NOMO-1 treated with dmso at 0.1 percent for 144 hours (cell line): ENCODE measurements around the gene SSBP3.

Experiments used
- DNase-seq: peaks from one replicate; lab custom pipeline; 2025; ENCODE audit not compliant: unreplicated experiment; lab: John Stamatoyannopoulos, UW

The SSBP3 gene

DNA sequence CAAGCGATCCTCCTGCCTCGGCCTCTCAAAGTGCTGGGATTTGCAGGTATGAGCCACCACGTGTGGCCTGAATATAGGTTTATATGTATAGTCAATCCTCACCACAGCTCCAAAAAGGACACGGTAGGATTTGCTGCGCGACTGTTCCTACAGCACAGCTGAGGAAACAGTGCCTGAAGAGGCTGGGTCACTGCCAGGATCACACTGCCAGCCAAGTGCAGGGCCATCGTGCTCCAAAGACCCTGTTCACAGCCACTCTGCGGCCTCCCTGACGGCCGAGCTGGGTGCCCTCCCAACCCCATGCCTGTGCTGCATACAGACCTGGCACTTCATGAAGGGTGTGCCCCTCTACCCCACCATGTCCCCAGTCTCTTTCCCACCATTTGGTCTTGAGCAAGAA is 134.9 kb downstream of the SSBP3 start:
- no peak for DNase-seq

DNA sequence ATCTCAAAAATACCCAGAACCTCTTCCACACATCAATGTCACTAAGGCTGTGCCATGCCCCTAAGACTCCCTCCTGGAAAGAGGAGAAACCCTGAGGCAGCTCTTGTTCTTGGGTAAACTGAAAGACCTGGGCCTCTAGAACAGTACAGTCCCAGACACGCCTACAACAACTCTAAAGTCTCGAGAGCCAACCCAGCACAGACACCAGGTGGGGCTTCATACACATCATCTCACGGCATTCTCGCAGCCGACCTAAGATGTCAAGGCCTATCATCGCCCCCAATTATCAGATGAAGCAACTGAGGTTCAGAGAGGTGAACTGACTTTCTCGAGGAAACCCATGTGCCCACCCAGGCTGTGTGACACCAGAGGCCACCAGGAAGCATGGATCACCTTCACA is 135.7 kb downstream of the SSBP3 start:
- DNase-seq: no peak

DNA sequence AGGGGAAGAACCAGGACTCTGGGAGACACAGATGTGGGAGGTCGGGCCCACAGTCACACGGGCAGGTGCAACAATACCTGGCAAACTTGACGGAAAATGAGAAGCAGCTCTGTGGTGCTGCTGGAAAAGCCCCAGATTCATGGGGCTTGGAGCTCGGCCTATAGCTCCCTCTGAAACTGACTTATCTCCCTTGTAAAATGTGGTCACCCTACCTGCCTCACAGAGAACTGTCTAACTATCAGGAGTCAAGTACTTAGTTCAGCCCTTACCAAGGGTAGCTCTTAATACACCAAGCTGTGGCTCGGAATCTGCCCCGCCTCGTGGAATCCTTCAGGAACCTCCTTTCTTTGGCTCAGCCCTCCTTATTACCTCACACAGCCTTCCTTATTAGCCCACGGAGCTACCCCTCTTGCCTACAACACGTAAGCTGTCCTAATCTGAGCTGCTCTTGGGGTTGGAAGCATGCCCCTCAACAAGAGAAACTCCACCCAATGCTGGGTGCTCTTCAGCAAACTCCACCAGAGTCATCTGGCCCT is 137.4 kb downstream of the SSBP3 start:
- no peak for DNase-seq

DNA sequence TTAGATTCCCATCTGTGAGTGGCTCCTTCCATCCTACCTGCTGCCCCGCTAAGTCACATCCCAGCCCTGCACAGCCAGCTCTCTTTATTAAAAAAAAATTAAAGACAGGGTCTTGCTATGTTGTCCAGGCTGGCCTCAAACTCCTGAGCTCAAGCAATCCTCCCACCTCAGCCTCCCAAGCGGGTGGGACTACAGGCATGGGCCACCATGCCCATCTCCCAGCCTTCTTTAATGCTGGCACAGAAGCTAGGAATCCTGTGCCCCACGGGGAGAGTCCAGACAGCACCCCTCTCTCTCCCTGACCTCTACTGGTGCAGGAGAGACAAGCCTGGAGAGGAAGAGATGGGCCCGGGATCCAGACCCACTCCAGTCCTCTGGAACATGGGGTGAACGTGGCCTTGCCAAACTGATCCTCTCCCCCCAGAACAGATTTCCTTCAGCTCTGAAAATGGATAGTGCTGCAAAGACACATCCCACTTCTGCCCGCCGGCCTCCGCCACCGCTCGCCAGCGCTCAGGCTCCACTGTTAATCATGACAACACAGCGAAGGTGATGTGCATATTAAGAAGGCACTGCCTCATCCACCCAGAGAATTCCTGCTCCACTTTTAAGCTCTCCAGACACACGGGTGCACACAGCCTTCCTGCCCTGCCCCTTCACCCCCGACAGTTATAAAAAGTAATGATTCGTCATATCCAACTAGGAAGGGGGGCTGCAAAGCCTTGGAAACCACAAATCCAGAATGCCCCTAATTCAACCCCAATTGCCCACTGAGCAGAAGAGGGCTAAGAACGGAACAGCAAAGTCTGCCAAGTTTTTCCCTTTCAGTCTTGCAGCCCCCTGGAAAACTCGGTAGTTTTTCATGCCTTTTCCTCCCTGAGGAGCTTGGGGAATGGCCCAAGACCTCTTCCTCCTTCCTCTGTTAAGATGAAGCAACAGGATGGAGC is 138.1 kb downstream of the SSBP3 start:
- DNase-seq: no peak

DNA sequence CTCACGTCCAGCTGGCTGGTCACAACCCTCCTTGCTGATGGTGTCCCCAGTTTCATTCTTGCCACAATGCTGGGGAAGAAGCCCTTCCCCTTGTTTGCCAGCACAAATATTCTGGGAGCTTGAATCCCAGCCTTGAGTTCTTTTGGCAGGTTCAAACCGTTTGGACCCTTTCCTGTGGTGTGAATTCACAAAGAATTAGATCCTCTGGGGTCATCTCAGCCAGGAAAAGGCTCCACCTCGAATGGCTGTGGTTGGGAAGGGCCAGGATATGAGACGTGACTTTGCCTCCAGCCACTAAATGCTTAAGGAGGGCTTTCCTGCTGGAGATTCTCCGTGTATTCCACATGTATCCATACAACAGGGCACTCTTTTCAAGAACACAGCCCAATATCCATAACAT is 139.3 kb downstream of the SSBP3 start:
- DNase-seq: no peak

DNA sequence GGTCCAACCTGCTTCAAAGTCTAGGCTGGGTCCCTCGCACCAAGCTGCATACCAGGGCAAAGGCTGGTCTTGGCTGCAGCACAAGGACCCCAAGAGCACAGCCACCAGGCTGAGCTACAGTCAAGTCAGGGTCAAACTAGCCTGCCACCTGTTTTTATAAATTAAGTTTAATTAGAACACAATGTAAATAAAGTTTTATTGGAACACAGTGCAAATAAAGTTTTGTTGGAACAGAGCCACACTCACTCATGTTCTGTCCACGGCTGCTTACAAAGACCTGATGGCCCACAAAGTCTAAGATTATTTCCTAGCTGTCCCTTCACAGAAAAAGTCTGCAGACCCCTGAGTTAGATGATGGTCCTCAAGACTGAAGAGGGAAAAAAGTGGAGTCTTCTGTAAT is 140.0 kb downstream of the SSBP3 start:
- DNase-seq: no peak

DNA sequence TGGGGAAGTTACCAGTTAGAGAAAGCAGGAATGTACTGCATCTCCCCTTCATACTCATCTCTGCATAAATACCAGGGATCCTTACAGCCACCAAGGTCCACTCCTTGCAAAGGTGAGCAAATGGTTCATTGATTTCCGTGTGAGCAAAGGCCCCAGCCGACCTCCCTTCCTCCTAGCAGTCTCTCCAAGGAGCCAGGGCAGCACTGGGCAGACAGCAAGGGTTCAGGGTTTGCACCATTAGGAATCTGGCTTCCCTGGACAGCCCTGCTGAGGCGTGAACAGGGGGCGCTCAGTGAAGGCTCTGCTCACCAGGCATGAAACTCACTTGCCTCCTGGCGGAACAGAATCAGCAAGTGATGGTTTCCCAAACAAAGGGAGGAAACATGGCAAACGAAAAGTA is 140.5 kb downstream of the SSBP3 start:
- DNase-seq: no peak

DNA sequence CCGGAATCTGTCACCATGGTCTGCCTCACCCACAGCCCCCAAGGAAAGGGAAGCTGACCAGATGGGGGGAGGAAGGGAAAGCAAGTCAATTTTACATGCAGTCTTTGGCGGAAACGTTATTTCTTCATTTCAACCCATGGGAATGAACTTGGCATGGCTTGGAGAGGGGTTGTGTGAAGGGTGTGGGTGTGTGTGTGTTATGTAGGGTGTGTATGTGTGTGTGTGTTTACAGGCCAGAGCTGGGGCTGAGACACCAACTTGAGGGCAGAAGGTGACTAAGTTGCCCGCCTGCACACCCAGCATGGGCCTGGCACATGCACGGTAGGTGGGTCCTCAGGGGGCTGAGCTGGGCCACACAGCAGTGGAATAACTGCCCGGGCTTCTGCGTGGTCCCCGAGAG is 141.1 kb downstream of the SSBP3 start:
- no peak for DNase-seq

DNA sequence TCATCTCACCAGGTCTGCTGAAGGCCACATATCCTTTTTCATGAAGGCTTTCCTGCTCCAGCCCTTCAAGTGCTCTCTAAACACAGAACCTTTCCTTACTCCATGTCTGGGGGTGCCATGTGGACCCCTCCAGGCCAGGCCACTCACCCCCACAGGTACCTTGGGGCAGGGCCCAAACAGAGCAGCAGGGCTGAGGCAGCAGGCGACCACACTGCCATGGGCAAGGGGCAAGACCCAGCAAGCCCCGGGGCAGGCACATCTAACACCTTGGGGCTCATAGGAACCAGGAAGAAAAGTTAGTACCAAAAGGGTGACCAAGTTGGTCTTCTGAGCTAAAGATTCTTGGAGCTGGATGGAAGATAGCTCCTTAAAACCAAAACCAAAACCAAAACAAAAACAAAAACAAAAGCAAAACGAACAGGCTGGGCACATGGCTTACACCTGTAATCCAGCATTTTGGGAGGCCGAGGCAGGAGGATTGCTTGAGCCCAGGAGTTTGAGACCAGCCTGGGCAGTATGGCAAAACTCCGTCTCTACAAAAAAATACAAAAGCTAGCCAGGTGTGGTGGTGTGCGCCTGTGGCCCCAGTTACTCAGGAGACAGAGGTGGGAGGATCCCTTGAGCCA is 142.5 kb downstream of the SSBP3 start:
- DNase-seq: no peak

DNA sequence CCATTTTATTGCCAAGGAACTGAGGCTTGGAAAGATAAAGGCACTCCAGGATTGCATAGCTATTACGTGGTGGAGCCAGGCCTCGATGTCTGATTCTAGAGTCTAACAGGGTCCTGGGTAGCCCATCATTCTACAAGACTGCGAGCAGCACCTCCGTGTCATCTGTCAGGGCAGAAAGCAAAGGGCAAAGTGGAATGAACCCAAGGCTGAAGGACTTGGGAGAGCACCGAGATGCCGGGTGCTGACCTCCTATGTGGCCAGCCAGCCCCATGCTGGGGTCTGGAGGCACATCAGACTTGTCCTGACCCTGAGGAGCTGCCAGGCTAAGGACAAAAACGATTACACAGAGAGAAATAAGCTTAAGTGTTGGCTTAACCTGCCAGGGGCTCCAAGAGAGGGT is 143.9 kb downstream of the SSBP3 start:
- no peak for DNase-seq

DNA sequence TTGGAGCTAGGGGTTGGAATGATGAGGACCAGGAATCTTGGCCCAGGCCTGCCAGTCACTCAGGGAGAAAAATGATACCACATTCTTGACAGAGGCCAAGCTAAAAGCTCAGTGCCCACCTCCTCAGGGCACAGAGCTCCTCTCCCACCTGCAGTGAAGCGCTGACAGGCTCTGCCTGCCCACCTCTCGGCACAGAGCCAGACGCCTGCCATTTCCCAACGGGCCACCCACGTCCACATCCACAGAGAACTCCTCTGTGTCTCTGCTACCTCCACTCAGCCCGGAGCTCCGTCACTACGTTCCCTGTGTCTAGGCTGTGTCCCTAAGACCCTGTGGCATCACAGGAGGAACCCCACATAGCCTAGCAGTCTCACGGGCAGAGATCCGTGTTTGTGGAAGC is 145.4 kb downstream of the SSBP3 start:
- no peak for DNase-seq

DNA sequence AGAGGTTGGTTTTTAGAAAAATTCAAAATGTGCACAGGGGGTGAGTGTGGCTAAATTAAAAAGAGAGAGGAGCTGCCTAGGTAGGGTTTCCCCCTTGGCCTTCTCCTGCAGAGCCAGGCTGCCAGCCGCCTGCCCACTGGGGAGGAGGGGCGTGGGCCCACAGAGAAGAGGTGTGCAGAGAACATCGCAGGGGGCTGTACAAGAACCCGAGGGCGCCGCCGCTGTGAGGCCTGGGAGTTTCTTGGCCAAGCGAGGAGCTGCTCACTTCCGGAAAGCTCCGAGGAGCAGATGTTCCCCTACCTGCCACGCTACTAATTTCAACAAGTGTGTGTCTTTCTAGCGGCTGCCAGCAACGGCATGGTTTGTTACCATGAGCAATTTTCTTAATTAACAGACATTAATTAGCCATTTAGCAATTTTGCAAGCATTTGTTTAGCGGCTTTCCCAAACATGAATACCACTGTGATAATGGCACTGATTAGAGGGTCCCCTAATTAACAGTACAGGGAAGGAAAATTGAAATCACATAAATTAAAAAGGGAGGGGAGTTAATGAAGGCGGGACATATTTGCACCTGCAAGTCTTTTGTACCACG is 146.6 kb downstream of the SSBP3 start:
- no peak for DNase-seq

DNA sequence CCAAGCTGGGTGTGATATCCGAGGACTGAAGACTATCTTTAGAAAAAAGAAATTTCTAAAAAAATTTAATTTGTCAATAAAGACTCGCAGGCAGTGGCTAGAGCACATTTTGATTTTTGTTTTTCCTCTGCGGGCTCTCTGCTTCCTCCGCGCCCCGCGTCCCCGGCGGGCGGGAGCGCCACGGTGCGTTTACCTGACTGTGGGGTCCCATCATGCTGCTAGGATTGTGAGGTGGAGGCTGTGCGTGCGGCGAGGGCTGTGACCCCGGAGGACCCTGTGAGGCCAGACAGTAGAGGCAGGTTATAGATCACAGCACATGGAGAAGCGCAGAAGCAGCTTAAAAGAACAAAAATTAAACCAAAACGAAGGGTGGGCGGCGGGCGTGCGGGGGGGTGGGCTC is 148.3 kb downstream of the SSBP3 start:
- DNase-seq: no peak

DNA sequence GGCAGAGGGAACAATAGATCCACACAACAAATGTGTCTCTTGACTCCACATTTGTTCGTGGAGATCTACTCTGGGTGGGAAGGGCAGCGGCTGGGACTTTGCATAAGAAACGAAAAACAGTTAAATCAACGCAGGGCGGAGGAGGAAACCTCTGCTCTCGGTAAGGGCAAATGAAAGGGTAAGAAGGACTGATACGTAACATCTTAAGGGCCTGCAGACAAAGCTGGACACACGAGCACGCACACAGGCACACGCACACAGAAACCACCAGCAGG is 148.9 kb downstream of the SSBP3 start:
- no peak for DNase-seq

DNA sequence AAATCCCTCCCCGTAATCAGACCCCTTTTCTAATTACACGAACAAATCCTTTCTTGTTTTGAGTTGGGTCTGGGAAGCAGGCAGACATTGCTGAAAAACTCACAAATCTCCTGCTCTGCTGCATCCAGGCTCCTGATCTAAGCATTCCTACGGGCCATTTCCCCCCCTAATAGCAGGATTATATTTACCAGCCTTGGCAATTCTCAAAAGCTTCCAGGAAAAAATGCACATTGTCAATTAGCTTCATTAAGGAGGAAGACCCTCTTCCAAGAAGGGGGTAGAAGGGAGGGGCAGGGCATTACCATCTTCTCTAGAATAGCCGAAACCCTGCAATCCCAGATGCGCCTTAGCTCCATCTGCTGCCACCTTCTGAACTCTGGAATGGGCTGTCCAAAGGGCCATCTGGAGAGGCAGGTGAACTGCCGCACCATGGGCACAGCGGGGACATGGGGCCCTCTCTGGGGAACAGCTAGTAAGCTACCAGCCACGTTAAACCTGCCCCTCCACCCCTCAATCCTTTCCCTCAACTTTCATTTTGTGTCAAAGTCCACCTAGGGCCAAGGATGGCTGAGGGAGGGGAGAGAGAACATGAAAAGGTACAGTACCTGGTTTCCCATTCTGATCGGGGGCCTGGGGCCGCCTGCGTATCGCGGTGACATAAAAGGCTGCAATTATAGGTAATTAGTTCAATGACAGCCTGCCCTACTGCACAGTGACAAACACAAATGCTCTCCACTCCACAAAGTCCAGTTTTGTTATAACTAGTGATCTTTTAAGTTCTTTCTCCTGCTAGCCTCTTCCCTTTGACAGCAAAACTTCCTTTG is 149.5 kb downstream of the SSBP3 start:
- DNase-seq: no peak

DNA sequence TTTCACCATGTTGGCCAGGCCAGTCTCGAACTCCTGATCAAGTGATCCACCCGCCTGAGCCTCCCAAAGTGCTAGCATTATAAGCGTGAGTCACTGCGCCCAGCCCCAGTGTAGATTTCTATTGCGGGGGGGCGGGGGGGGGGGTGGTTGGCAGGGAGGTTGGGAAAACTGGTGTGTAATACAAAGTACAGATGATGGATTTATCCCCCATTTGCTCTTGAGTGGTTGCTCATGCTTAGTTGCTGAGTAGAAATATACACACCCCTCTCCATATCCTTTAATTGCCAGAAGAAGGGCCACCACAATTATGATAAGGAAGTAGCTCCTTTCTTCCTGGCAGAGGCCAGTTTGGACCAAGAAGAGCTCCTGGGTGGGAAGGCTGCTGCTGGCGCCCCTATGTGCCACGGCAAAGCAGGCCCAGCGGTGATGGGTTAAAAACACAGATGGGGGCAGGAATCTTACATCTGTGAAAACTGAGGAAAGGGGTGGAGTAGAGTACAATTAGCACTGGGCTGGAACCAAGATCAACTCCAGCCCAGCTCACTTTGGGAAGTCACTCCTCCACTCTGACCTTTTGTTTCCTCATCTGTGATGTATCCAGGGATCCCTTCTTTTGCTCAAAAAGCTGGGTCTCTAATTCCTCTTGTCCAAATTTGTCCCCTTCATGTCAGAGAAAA is 151.0 kb downstream of the SSBP3 start:
- DNase-seq: no peak

DNA sequence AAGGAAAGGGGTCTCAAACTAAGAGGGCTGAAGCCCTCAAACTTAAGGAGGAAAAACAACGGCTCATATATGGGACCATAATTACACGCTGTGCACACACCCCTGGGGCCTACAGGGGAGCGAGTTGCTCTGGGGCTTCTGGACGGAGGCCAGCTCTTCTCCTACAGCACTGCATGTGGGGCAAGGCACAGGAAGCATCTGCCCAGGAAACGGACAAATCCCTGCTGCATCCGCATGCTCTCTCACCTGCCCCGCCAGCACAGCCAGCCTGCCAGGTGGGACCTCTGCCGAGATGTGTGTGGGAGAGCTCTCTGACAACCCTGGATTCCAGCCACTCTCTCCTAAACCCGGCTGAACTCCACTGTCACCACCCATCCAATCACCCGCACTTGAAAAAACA is 152.1 kb downstream of the SSBP3 start:
- DNase-seq: no peak

DNA sequence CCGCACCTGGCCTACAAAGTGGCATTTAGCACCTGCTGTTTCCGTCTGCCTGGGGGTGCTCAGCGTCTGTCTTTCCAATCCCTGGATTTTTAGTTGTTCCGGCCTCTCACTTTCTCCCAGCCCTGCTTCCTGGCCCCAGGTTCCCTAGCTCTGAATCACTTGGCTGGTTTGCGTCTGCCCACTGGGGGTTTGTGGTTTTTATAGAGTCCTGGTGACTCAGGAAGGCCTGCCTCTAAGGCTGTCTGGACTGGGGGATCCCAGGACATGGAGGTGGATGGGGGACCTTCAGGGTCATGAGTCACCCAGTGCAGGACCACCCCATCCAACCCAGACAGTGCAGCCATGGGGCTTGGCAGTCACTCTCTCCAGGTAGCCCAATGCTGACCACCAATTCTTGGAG is 152.7 kb downstream of the SSBP3 start:
- DNase-seq: no peak

DNA sequence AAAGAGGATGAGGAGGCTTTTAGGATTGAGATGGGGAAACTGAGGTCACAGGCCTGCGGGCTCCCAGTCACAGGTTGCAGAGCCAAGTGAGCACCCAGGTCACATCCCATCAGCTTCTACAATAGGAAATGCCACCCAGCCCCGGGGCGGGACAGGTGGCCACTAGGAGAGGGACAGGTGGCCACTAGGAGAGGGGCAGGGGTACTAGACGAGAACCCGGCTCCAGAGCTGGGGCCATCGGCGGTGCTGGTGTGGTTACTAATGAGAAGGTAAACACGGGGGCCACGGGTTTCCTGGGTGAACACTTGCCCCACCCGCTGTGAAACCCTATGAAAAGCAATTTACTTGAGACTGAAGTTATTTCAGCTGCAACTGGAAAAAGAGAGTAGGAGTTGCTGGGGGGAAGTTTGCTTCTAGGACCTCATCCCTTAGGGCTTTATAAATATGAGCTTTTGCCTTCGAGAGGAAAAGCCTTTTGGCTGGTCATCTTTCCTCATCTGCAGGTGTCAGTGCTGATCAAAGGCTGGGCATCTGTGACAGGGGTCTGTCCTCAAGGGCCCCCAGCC is 153.7 kb downstream of the SSBP3 start:
- DNase-seq: no peak

DNA sequence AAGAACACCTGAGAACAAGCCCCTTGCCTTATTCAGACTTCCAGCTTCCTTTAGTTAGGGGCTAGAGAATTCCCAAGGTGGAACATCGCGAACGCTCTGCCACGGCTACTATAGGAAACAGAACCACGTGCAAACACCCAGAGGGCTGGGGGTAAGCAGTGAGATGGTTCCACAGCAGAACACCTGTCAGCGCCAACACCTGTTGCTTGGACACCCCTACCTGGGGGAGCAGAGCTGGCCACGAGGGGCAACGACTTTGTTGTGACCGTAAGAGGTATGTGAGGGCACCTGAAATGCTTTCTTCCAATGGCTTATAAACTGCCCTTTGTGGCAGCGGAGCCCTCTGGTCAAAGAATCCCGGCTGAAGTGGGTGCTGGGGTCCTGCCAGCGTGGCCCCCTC is 155.5 kb downstream of the SSBP3 start:
- no peak for DNase-seq
